GM21576 (cell line): ENCODE measurements around the gene FIP1L1.

Experiments
- ATAC-seq: cut with Tn5 transposase; IDR thresholded peaks from one replicate; pipeline ENCODE4 v1.9.1; 2021; ENCODE audit warnings: mild to moderate bottlenecking, moderate library complexity; ENCODE audit not compliant: unreplicated experiment

The FIP1L1 gene

DNA sequence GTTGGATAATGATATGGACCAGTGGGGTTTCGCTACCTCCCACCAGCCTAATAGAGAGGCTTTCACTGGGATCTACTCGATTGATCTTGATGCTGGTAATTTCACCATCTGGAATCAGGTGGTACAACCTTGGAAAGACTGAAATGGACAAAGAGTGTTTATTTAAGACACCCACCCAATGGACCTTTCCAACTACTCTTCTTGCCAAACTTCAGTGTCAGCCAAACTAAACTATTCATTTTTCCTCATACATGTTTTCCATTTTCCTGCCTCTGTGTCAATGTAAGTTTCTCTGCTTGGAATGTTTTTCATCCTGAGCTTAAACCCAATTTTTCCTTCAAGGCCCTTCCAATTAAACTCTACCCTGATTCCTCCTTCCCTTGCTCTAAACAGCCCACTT lies 121.3 kb downstream of the FIP1L1 start:
- ATAC-seq, result no peak

DNA sequence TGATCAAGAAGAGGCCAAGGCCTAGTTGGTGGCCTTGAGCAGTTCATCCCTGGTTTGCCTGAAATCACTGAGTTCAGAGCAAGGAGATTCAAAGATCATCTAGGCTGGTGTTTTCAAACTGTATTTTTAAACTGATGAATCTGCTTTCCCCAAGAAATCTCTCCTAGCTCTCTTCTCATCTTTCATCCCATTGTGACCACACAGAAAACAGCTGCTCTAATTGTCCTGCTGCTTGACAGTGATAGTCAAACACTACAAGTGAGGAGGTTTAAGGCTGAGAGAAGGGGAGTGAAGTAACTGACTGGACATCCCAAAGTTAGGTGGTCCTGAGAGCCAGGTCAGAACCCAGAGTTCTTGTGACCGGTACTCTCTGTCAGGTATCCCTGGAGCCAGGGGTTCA lies 122.3 kb downstream of the FIP1L1 start:
- no peak for ATAC-seq

DNA sequence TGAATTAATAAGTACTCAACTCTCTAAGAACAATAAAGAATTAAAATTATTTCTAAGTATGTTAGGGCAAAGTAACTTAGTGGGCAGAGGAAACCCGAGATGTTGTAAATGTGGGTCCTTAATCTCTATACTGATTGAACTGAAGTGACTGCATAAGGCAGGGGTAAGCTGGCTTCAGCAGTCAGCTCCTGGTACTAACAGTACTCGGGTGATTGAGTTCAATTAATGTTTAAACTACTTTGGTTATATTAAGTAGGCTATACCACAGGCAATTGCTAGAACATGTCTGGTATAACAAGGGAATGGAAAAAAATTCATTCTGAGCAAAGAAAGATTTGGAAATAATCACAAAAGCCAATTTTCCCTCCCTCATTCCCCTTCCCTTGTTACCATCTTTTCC lies 123.1 kb downstream of the FIP1L1 start:
- no peak for ATAC-seq

DNA sequence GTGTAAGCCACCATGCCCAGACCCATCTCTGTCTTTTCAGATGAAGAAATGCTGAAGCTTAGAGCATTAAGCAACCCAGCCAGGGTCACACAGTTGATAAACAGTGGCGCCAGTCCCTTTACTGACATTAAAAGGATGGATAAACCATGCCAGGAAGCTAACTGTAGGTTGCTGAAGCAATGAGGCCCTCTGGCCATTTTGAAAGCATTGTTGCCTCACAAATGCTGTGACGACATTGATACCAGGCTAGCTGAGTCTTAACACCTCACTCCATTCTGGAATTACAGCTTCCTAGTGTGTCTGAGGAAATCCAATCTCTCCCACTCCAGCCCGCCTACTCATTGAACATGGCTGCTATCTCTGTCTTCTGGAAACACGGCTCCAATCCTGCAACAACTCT lies 124.1 kb downstream of the FIP1L1 start:
- no peak for ATAC-seq

DNA sequence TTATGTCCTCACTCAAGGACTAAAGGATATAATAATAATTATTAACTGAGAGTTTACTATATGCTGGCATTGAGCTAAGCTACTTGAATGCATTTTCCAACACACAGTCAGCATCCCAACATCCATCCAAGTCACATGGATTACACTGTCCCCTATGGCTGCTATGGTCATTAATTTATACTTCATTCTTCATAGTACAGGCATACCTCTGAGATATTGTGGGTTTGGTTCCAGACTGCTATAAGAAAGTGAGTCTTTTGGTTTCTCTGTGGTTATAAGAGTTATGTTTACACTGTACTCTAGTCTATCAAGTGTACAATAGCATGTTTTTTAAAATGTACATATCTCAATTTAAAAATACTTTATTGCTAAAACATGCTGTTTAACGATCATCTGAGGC lies 124.7 kb downstream of the FIP1L1 start:
- no peak for ATAC-seq

DNA sequence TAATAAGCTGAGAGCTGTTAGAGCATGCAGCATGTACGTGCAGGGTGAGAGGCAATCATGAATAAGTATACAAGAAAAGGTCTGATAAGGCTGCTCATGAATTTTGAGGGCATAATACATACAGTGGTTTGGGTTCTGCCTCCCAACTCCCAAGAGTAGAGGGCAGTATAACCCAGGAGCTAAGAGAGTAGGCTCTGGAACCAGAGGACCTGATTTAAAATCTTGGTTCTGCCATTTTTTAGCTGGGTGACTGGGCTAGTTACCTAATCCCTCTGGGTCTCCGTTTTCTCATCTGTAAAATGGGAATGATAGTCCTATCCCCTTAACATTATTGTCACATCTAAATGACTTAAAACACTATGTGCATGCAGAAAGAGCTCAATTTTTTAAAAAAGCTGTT lies 128.5 kb downstream of the FIP1L1 start:
- ATAC-seq, result no peak

DNA sequence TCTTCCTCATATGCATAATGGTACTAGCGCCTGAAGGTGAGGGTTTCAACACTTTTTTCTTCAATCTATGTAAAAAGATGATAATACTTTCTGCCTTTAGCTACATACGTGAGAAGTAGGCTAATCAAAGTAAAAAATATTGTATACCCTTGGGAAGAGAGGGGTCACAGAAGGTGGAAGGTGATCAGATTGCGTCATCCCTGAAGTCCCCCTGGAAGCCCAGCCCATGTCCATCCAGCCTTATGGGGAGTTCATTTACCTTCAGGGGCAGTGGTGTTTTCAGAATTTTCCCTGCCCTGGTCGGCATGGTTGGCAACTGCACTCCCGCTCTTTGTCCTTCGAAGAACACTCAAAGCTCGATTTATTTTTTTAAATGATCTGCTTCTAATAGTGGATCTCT lies 129.6 kb downstream of the FIP1L1 start:
- ATAC-seq, result no peak

DNA sequence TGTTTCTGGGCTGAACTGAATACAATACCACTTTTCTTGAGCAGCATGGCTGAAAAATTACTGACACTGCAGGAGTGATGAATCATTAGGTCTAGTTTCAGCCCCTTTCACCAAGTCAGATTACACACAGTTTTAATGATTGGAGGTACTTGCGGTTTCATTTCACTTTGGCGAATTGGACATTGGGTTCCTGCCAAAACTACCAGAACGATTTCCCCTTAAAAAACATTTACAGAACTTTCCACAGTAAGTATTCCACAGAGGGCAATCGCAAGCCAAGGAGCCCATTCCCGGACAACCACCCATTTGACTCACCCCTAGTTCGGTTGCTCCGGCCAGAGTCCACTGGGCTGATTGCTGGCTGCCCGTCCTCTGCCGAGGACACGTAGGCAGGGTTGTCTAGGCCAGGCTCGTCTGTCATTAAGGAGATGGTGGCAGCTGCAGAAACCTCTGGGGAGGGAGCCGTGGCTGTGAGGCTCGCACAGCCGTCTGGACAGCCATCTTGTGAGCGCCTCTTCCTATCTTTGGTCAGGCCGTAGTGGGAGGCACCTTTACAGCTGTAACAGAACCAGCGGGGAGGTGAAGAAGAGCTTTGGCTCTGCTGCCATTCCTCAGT lies 130.3 kb downstream of the FIP1L1 start:
- ATAC-seq, result no peak

DNA sequence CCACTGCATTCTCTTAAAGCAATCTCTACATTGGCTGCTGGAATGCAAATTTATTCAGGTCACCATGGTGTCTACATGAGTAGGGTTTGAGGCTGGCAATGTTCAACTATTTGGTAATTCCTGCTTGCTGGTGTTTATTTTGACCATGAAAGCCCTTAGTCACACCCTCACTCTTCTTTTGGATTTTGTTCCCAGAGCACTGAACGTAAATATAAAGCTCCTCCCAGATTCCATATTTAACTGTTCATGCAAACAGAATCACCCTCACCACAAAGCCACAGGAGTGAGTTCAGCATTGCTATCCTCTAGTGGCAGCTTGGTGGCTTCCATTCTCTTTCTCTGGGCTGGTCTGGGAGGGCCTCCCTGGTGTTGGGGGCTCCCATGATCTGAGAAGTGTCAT lies 131.0 kb downstream of the FIP1L1 start:
- no peak for ATAC-seq

DNA sequence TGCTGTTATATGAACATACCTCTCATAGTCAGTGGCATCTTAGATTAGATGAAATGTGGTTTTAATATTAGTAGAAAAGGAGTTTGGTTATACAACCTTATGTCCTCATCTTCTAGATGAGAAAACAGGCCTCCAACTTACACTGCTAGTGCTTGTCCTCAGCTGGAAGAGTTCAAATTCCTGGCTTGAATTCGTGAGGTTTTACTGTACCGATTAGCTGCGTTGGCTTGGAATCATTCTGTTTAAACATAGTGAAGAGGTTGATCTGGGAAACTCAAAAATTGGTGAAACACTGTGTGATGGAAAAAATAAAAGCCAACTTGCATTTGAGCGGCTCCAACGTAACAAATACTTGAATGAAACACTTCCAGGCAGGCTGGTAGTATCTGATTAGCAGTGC lies 132.9 kb downstream of the FIP1L1 start:
- ATAC-seq, result no peak
